ENCODE data around the gene GNG2. TPM values are rescaled to one million over a fixed set of nuclear protein-coding genes. Genes with fewer than 3 reads are reported as not detected.

Gene GNG2
- total and polyA plus RNA-seq, 11 donors, result 3.1 to 29.2 (median 7.0) TPM

GRCh38 chr14:51846631-51847488 lies 13.6 kb upstream of the GNG2 start:
- peaks cover 0 to 47% (median 0%) of the 10 kb centered on the region in 12 donors for H3K4me1 ChIP-seq
- peak overlapping the region in 7 of 12 donors; percentile 16 to 54 (median 22) for H3K4me3 ChIP-seq
- peak; percentile 49 to 85 (median 77) for ATAC-seq
- peak; percentile 32 to 70 (median 38) for DNase-seq
- no peaks in the 10 kb centered on the region for H3K36me3 ChIP-seq
- 20 to 29% (median 21%) methylated on average over 16 of the region's 16 CpGs for WGBS, 4 donors
- H3K27ac ChIP-seq, result peak overlapping the region in 8 of 12 donors; percentile 1 to 92 (median 18)
- TF ChIP-seq POLR2A (IDR thresholded peaks at IDR 0.05), result no peak
- TF ChIP-seq, protein P1, sequence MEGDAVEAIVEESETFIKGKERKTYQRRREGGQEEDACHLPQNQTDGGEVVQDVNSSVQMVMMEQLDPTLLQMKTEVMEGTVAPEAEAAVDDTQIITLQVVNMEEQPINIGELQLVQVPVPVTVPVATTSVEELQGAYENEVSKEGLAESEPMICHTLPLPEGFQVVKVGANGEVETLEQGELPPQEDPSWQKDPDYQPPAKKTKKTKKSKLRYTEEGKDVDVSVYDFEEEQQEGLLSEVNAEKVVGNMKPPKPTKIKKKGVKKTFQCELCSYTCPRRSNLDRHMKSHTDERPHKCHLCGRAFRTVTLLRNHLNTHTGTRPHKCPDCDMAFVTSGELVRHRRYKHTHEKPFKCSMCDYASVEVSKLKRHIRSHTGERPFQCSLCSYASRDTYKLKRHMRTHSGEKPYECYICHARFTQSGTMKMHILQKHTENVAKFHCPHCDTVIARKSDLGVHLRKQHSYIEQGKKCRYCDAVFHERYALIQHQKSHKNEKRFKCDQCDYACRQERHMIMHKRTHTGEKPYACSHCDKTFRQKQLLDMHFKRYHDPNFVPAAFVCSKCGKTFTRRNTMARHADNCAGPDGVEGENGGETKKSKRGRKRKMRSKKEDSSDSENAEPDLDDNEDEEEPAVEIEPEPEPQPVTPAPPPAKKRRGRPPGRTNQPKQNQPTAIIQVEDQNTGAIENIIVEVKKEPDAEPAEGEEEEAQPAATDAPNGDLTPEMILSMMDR (IDR thresholded peaks at IDR 0.05), result no peak
- H3K9me3 ChIP-seq, result peaks cover 0 to 5% (median 0%) of the 10 kb centered on the region in 12 donors
- H3K27me3 ChIP-seq, result no peaks in the 10 kb centered on the region
- intact Hi-C loops (cut with DNase I), result loop anchor here in 2 of 10 donors (10.0 kb wide), 2 partner anchors 118 to 128 kb away; no protein-coding TSS in a partner anchor

DNA sequence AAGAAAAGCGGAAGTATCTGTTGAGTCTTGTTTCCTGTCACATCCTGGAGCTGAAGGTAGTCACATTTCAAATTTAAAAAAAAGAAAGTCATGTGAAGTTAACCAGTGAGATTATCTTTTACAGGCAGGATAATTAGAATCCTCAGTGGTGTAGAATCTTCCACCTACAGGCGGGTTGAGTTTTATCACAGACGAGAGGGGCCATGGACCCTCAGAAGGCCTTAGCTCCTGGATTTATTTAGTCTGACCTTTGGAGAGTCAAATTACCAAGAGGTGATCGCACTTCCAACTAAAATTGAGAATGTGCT lies 13.0 kb upstream of the GNG2 start:
- 70 to 83% (median 76%) methylated on average over 4 of the region's 4 CpGs for WGBS, 4 donors
- H3K9me3 ChIP-seq, result peaks cover 0 to 5% (median 0%) of the 10 kb centered on the region in 12 donors
- DNase-seq (no peak), ATAC-seq (no peak)
- intact Hi-C loops (cut with DNase I), result loop anchor here in 2 of 10 donors (10.0 kb wide), 2 partner anchors 117 to 127 kb away; no protein-coding TSS in a partner anchor
- no peaks in the 10 kb centered on the region for H3K27me3 ChIP-seq
- TF ChIP-seq, protein P1 (IDR thresholded peaks at IDR 0.05), result no peak
- TF ChIP-seq POLR2A (IDR thresholded peaks at IDR 0.05), result no peak
- no peaks in the 10 kb centered on the region for H3K36me3 ChIP-seq
- H3K27ac ChIP-seq, result peak overlapping the region in 3 of 12 donors; percentile 4 to 92 (median 37)
- peaks cover 0 to 47% (median 0%) of the 10 kb centered on the region in 12 donors for H3K4me1 ChIP-seq
- peak overlapping the region in 2 of 12 donors; percentile 26 to 54 for H3K4me3 ChIP-seq

GRCh38 chr14:51848120-51848519 lies 12.3 kb upstream of the GNG2 start:
- Histone ChIP-seq H3K4me3 (no peak overlapping the region), H3K9me3 (peaks cover 0 to 5% (median 0%) of the 10 kb centered on the region in 12 donors), H3K4me1 (peaks cover 0 to 47% (median 0%) of the 10 kb centered on the region in 12 donors), H3K27ac (peak overlapping the region in 2 of 12 donors; percentile 37 to 92), H3K27me3 (no peaks in the 10 kb centered on the region), H3K36me3 (no peaks in the 10 kb centered on the region)
- TF ChIP-seq, protein P1 (IDR thresholded peaks at IDR 0.05), result no peak
- no peak for TF ChIP-seq POLR2A (IDR thresholded peaks at IDR 0.05)
- ATAC-seq, result no peak
- intact Hi-C loops (cut with DNase I), result loop anchor here in 2 of 10 donors (10.0 kb wide), 2 partner anchors 117 to 127 kb away; no protein-coding TSS in a partner anchor
- no peak for DNase-seq
- 74 to 84% (median 83%) methylated on average over 4 of the region's 4 CpGs for WGBS, 4 donors

GRCh38 chr14:51849097-51849496 lies 11.3 kb upstream of the GNG2 start:
- Histone ChIP-seq H3K27ac (peak overlapping the region in 1 of 12 donors; percentile 92), H3K27me3 (no peaks in the 10 kb centered on the region), H3K36me3 (no peaks in the 10 kb centered on the region), H3K4me1 (peaks cover 0 to 47% (median 0%) of the 10 kb centered on the region in 12 donors), H3K9me3 (peaks cover 0 to 5% (median 0%) of the 10 kb centered on the region in 12 donors), H3K4me3 (no peak overlapping the region)
- TF ChIP-seq, protein P1 (IDR thresholded peaks at IDR 0.05), result no peak
- no peak for TF ChIP-seq POLR2A (IDR thresholded peaks at IDR 0.05)
- ATAC-seq (no peak), DNase-seq (no peak)
- WGBS, 4 donors, result 83 to 90% (median 88%) methylated on average over 2 of the region's 2 CpGs
- intact Hi-C loops (cut with DNase I), result loop anchor here in 2 of 10 donors (10.0 kb wide), 2 partner anchors 116 to 126 kb away; no protein-coding TSS in a partner anchor
